ENCODE results near the gene CIZ1. TPM values are rescaled to one million over a fixed set of nuclear protein-coding genes. Genes with fewer than 3 reads are reported as not detected.

The CIZ1 gene
- total and polyA plus RNA-seq, 2 of the 13 experiments (the other 11 are each of a cell fraction or from before 2014, with no cell fraction given), result 30.6 to 50.3 TPM

GRCh38 chr9:128203024-128203706 is 11.8 kb upstream of the CIZ1 start, which contains the start of gene DNM1 (continued):
- TF ChIP-seq POGZ (CRISPR knock-in tag; IDR thresholded peaks at IDR 0.05), result no peak
- TF ChIP-seq ZNF720 (CRISPR knock-in tag; IDR thresholded peaks at IDR 0.05), result no peak
- TF ChIP-seq RBM39 (IDR thresholded peaks at IDR 0.05; ENCODE audit: low read depth, low read length, poor library complexity, severe bottlenecking), result no peak
- 0 out of 2 replicates have a peak, but pooled peaks have one; percentile 41 for TF ChIP-seq ZNF235 (CRISPR knock-in tag; IDR thresholded peaks at IDR 0.05; ENCODE audit: borderline replicate concordance)
- TF ChIP-seq, protein P1, sequence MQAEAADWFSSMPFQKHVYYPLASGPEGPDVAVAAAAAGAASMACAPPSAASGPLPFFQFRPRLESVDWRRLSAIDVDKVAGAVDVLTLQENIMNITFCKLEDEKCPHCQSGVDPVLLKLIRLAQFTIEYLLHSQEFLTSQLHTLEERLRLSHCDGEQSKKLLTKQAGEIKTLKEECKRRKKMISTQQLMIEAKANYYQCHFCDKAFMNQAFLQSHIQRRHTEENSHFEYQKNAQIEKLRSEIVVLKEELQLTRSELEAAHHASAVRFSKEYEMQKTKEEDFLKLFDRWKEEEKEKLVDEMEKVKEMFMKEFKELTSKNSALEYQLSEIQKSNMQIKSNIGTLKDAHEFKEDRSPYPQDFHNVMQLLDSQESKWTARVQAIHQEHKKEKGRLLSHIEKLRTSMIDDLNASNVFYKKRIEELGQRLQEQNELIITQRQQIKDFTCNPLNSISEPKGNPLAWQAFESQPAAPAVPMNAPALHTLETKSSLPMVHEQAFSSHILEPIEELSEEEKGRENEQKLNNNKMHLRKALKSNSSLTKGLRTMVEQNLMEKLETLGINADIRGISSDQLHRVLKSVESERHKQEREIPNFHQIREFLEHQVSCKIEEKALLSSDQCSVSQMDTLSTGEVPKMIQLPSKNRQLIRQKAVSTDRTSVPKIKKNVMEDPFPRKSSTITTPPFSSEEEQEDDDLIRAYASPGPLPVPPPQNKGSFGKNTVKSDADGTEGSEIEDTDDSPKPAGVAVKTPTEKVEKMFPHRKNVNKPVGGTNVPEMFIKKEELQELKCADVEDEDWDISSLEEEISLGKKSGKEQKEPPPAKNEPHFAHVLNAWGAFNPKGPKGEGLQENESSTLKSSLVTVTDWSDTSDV (CRISPR knock-in tag; IDR thresholded peaks at IDR 0.05), result no peak
- peak; percentile 87 for TF ChIP-seq HCFC1 (IDR thresholded peaks at IDR 0.05; ENCODE audit: low read depth, low read length)
- TF ChIP-seq TBX3 (IDR thresholded peaks at IDR 0.05; ENCODE audit: borderline replicate concordance), result no peak
- no peak for TF ChIP-seq HIVEP1 (CRISPR knock-in tag; IDR thresholded peaks at IDR 0.05)
- TF ChIP-seq, protein P2, sequence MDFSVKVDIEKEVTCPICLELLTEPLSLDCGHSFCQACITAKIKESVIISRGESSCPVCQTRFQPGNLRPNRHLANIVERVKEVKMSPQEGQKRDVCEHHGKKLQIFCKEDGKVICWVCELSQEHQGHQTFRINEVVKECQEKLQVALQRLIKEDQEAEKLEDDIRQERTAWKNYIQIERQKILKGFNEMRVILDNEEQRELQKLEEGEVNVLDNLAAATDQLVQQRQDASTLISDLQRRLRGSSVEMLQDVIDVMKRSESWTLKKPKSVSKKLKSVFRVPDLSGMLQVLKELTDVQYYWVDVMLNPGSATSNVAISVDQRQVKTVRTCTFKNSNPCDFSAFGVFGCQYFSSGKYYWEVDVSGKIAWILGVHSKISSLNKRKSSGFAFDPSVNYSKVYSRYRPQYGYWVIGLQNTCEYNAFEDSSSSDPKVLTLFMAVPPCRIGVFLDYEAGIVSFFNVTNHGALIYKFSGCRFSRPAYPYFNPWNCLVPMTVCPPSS (IDR thresholded peaks at IDR 0.05), result no peak
- TF ChIP-seq ZNF256 (CRISPR knock-in tag; conservative IDR thresholded peaks at IDR 0.05), result no peak
- no peak for TF ChIP-seq KAT2B (IDR thresholded peaks at IDR 0.05; ENCODE audit: borderline replicate concordance, low read depth, low read length)
- TF ChIP-seq CENPBD1 (CRISPR knock-in tag; IDR thresholded peaks at IDR 0.05; ENCODE audit: borderline replicate concordance, low read depth), result no peak
- no peak for TF ChIP-seq RBFOX2 (IDR thresholded peaks at IDR 0.05; ENCODE audit: low read depth, low read length)
- TF ChIP-seq ZSCAN12 (CRISPR knock-in tag; IDR thresholded peaks at IDR 0.05), result no peak
- no peak for TF ChIP-seq GZF1 (CRISPR knock-in tag; IDR thresholded peaks at IDR 0.05)
- no peak for TF ChIP-seq SATB2 (CRISPR knock-in tag; IDR thresholded peaks at IDR 0.05)
- TF ChIP-seq RAD51 (IDR thresholded peaks at IDR 0.05; ENCODE audit: borderline replicate concordance), result no peak
- no peak for TF ChIP-seq U2AF2 (IDR thresholded peaks at IDR 0.05; ENCODE audit: low read depth, low read length)
- TF ChIP-seq SP4 (CRISPR knock-in tag; IDR thresholded peaks at IDR 0.05), result peak; percentile 62; the same call in 1 of the 2 replicates
- 0 out of 2 replicates have a peak, but pooled peaks have one; percentile 5 for TF ChIP-seq ZFY (CRISPR knock-in tag; IDR thresholded peaks at IDR 0.05)
- peak; percentile 61; the same call in 1 of the 2 replicates for TF ChIP-seq GLI4 (CRISPR knock-in tag; IDR thresholded peaks at IDR 0.05; ENCODE audit: borderline replicate concordance)
- no peak; the same call in 1 of the 2 replicates for TF ChIP-seq ZNF44 (CRISPR knock-in tag; IDR thresholded peaks at IDR 0.05)
- TF ChIP-seq ISL2 (CRISPR knock-in tag; IDR thresholded peaks at IDR 0.05), result no peak
- no peak for TF ChIP-seq NR3C1 (CRISPR knock-in tag; IDR thresholded peaks at IDR 0.05)
- TF ChIP-seq, protein P3, sequence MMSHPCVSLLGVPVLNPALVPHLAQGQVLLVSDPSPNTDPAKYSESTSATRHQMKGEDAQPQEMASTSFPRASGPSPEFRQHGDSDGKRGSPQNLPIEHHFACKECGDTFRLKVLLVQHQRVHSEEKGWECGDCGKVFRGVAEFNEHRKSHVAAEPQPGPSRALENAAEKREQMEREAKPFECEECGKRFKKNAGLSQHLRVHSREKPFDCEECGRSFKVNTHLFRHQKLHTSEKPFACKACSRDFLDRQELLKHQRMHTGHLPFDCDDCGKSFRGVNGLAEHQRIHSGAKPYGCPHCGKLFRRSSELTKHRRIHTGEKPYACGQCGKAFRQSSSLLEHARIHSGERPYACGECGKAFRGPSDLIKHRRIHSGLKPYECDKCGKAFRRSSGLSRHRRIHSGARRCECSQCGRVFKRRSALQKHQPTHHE (CRISPR knock-in tag; IDR thresholded peaks at IDR 0.05; ENCODE audit: borderline replicate concordance), result no peak
- no peak for TF ChIP-seq KDM5B (CRISPR knock-in tag; IDR thresholded peaks at IDR 0.05; ENCODE audit: borderline replicate concordance)

All from HepG2 (cell line).